KMS-11 (cell line): Measurements from ENCODE around the gene PPP2R3A.
A peak's percentile ranks its signal among the peaks of the same experiment; 100 is the strongest.
"Not testable (repeated sequence)": the region's sequence is repeated elsewhere in the genome, so short reads cannot be mapped to it uniquely, and the experiment has no call there.

ENCODE experiments used
- H2AFZ ChIP-seq: fragments of 200-600 bp; sonication (generic); 2 replicates; pipeline ENCODE4 v1.6.1; 2016; ENCODE audit warnings: antibody characterized with exemption, mixed run types, low read depth
- H3K27ac ChIP-seq: fragments of 200-600 bp; sonication (generic); 2 replicates; pipeline ENCODE4 v1.6.1; 2016; ENCODE audit warnings: mild to moderate bottlenecking, mixed run types
- H3K27me3 ChIP-seq: fragments of 200-600 bp; sonication (generic); 2 replicates; pipeline ENCODE4 v1.6.1; 2017; ENCODE audit warnings: mild to moderate bottlenecking, low read depth, mixed run types, moderate library complexity; ENCODE audit not compliant: insufficient read depth
- H3K36me3 ChIP-seq: fragments of 200-600 bp; sonication (generic); 2 replicates; pipeline ENCODE4 v1.6.1; 2017; ENCODE audit warnings: mild to moderate bottlenecking, mixed run types; ENCODE audit not compliant: insufficient read depth
- H3K4me1 ChIP-seq: fragments of 200-600 bp; sonication (generic); 2 replicates; pipeline ENCODE4 v1.6.1; 2016; ENCODE audit warnings: mild to moderate bottlenecking, low read depth, mixed run types; ENCODE audit not compliant: poor library complexity, severe bottlenecking
- H3K4me2 ChIP-seq: fragments of 200-600 bp; sonication (generic); 2 replicates; pipeline ENCODE4 v1.7.0; 2016; ENCODE audit warnings: mild to moderate bottlenecking, mixed run types
- H3K4me3 ChIP-seq: fragments of 200-600 bp; sonication (generic); IDR thresholded peaks from 2 replicates; pipeline ENCODE4 v1.6.1; 2017; ENCODE audit warnings: low read depth, low read length, mixed read lengths; ENCODE audit not compliant: insufficient read depth
- H3K79me2 ChIP-seq: fragments of 200-600 bp; sonication (generic); 2 replicates; pipeline ENCODE4 v1.6.1; 2016; ENCODE audit warnings: low read depth, mixed run types; ENCODE audit not compliant: insufficient read depth
- H3K9ac ChIP-seq: fragments of 200-600 bp; sonication (generic); 2 replicates; pipeline ENCODE4 v1.6.1; 2016; ENCODE audit warnings: mild to moderate bottlenecking, mixed run types
- H4K20me1 ChIP-seq: fragments of 200-600 bp; sonication (generic); 2 replicates; pipeline ENCODE4 v1.6.1; 2016; ENCODE audit warnings: mild to moderate bottlenecking, mixed run types; ENCODE audit not compliant: insufficient read depth
- TF ChIP-seq, protein P1 (sequence below): fragments of 200-600 bp; sonication (generic); conservative IDR thresholded peaks from 2 replicates; pipeline ENCODE4 v1.6.1; 2017; ENCODE audit warnings: low read depth, mild to moderate bottlenecking, antibody characterized with exemption, low read length, moderate library complexity, mixed read lengths

PPP2R3A gene

DNA sequence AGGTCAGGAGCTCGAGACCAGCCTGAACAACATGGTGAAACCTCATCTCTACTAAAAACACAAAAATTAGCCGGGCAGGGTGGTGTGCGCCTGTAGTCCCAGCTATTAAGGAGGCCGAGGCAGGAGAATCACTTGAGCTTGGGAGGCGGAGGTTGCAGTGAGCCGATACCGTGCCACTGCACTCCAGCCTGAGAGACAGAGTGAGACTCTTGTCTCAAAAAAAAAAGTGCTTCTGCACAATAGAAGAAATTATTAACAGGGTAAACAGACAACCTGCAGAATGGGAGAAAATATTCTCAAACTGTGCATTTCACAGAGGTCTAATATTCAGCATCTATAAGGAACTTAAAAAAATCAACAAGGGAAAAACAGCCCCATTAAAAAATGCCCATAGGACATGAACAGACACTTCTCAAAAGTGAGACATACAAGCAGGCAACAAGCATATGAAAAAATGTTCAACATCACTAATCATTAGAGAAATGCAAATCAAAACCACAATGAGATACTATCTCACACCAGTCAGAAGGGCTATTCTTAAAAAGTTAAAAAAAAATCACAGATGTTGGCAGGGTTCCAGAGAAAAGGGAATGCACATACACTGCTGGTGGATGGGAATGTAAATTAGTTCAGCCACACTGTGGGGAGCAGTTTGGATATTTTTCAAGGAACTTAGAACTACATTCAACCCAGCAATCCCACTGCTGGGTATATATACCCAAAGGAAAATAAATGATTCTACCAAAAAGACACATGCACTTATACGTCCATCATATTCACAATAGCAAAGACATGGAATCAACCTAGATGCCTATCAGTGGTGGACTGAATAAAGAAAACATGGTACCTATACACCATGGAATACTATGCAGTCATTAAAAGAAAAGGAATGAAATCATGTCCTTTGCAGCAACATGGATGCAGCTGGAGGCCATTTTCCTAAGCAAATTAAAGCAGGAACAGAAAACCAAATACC, 155.1 kb downstream of the PPP2R3A start:
- no peak overlapping the region for H3K9ac ChIP-seq
- no peaks in the 10 kb centered on the region for H3K36me3 ChIP-seq
- H4K20me1 ChIP-seq, result no peaks in the 10 kb centered on the region
- H3K79me2 ChIP-seq, result no peaks in the 10 kb centered on the region
- no peaks in the 10 kb centered on the region for H3K27me3 ChIP-seq
- no peak overlapping the region for H2AFZ ChIP-seq
- H3K4me2 ChIP-seq, result peak overlapping the region; percentile 0; the same call in 1 of the 2 replicates
- peaks cover 8% of the 10 kb centered on the region for H3K4me1 ChIP-seq
- H3K4me3 ChIP-seq, result no peak overlapping the region
- TF ChIP-seq, protein P1, sequence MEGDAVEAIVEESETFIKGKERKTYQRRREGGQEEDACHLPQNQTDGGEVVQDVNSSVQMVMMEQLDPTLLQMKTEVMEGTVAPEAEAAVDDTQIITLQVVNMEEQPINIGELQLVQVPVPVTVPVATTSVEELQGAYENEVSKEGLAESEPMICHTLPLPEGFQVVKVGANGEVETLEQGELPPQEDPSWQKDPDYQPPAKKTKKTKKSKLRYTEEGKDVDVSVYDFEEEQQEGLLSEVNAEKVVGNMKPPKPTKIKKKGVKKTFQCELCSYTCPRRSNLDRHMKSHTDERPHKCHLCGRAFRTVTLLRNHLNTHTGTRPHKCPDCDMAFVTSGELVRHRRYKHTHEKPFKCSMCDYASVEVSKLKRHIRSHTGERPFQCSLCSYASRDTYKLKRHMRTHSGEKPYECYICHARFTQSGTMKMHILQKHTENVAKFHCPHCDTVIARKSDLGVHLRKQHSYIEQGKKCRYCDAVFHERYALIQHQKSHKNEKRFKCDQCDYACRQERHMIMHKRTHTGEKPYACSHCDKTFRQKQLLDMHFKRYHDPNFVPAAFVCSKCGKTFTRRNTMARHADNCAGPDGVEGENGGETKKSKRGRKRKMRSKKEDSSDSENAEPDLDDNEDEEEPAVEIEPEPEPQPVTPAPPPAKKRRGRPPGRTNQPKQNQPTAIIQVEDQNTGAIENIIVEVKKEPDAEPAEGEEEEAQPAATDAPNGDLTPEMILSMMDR, result no peak
- H3K27ac ChIP-seq, result no peak overlapping the region

DNA sequence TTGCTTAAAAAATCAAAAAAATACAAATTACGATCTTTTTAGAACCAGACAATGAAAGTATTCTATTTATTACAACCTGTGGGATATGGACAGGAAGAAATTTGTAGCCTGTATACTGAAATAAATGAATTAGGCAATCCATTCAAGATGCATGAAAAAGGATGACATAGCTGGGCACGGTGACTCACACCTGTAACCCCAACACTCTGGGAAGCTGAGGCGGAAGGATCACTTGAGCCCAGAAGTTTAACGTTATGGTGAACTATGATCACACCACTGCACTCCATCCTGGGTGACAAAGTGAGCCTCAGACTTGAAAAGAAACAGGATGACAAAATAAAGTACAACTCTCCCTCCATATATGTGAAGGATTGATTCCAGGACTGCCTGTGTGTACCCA, 156.5 kb downstream of the PPP2R3A start:
- Histone ChIP-seq H3K27ac (no peak overlapping the region), H3K27me3 (no peaks in the 10 kb centered on the region), H3K4me3 (no peak overlapping the region), H4K20me1 (no peaks in the 10 kb centered on the region), H3K79me2 (no peaks in the 10 kb centered on the region), H3K36me3 (no peaks in the 10 kb centered on the region), H3K9ac (no peak overlapping the region), H3K4me1 (peaks cover 8% of the 10 kb centered on the region), H3K4me2 (no peak overlapping the region), H2AFZ (no peak overlapping the region)
- TF ChIP-seq, protein P1, result no peak

DNA sequence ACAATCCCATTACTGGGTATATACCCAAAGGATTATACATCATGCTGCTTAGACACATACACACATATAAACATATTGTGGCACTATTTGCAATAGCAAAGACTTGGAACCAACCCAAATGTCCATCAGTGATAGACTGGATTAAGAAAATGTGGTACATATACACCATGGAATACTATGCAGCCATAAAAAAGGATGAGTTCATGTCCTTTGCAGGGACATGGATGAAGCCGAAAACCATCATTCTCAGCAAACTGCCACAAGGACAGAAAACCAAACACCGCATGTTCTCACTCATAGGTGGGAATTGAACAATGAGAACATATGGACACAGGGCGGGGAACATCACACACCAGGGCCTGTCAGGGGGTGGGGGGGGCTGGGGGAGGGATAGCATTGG, 166.1 kb downstream of the PPP2R3A start:
- not testable (repeated sequence) for H3K36me3 ChIP-seq, H4K20me1 ChIP-seq, H3K4me2 ChIP-seq, H3K79me2 ChIP-seq, H3K27ac ChIP-seq, H2AFZ ChIP-seq, H3K27me3 ChIP-seq, H3K4me3 ChIP-seq, H3K9ac ChIP-seq
- H3K4me1 ChIP-seq, result peaks cover 13% of the 10 kb centered on the region

DNA sequence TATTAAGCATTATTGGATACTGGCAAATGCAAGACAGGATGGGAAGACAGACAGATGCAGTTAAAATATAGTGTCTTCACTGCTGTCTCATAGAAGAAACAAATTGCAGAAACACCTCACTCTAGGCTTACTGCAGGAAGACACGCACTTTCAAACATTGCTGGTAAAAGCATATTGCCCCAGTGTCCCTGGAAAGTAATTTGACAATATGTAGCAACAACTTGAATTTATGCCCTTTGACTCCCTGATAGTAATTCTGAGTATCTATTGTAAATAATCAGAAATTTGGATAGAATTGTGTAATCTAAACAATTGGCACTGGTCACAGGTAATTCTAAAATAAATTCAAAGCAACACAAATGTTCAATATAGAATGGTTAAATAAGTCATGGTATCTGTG, 168.6 kb downstream of the PPP2R3A start:
- no peaks in the 10 kb centered on the region for H3K27me3 ChIP-seq
- TF ChIP-seq, protein P1, result no peak
- no peaks in the 10 kb centered on the region for H4K20me1 ChIP-seq
- H3K27ac ChIP-seq, result no peak overlapping the region
- H3K9ac ChIP-seq, result no peak overlapping the region
- H3K4me3 ChIP-seq, result no peak overlapping the region
- no peak overlapping the region for H3K4me2 ChIP-seq
- no peaks in the 10 kb centered on the region for H3K36me3 ChIP-seq
- H3K79me2 ChIP-seq, result no peaks in the 10 kb centered on the region; the same call in 1 of the 2 replicates
- peaks cover 13% of the 10 kb centered on the region for H3K4me1 ChIP-seq
- H2AFZ ChIP-seq, result no peak overlapping the region
